ENCODE results near the gene ZNF366. TPM values are rescaled to one million over a fixed set of nuclear protein-coding genes. Genes with fewer than 3 reads are reported as not detected.

ZNF366 gene
- total RNA-seq, 1 experiment from 2014 or later = not detected

DNA sequence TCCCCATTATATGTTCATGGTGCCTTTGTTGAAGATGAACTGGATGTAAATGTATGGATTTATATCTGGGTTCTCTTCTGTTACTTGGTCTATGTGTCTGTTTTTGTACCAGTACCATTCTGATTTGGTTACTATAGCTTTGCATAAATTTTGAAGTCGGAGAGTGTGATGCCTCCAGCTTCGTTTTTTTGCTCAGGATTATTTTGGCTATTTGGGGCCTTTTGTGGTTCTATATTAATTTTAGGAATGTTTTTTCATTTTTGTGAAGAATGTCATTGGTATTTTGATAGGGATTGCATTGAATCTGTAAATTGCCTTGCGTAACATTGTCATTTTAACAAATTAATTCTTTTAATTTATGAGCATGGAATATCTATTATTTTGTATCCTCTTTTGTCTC lies 36.6 kb upstream of the ZNF366 start:
- H3K36me3 ChIP-seq (ENCODE audit: control insufficient read depth, insufficient read depth, low read length) = no peaks in the 10 kb centered on the region
- POLR2A ChIA-PET = no interaction called here
- no peaks in the 10 kb centered on the region for H3K27me3 Mint-ChIP-seq (ENCODE audit: insufficient read depth, unreplicated experiment)
- BruUV-seq (replicated peaks) = no TSS peak
- H3K9me3 ChIP-seq = no peaks in the 10 kb centered on the region; the same call in 1 of the 2 replicates
- CTCF ChIA-PET = no interaction called here
- TF ChIP-seq, protein P1, sequence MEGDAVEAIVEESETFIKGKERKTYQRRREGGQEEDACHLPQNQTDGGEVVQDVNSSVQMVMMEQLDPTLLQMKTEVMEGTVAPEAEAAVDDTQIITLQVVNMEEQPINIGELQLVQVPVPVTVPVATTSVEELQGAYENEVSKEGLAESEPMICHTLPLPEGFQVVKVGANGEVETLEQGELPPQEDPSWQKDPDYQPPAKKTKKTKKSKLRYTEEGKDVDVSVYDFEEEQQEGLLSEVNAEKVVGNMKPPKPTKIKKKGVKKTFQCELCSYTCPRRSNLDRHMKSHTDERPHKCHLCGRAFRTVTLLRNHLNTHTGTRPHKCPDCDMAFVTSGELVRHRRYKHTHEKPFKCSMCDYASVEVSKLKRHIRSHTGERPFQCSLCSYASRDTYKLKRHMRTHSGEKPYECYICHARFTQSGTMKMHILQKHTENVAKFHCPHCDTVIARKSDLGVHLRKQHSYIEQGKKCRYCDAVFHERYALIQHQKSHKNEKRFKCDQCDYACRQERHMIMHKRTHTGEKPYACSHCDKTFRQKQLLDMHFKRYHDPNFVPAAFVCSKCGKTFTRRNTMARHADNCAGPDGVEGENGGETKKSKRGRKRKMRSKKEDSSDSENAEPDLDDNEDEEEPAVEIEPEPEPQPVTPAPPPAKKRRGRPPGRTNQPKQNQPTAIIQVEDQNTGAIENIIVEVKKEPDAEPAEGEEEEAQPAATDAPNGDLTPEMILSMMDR (IDR thresholded peaks at IDR 0.05; ENCODE audit: insufficient read depth in 1 of 2, low read depth in 1 of 2, low read length in 1 of 2, severe bottlenecking in 1 of 2, unreplicated experiment in 1 of 2) = no peak
- peaks cover 26% of the 10 kb centered on the region for H3K9me3 Mint-ChIP-seq (ENCODE audit: unreplicated experiment)
- H3K4me3 Mint-ChIP-seq (ENCODE audit: unreplicated experiment) = no peak overlapping the region
- H3K27ac Mint-ChIP-seq (ENCODE audit: unreplicated experiment) = no peak overlapping the region
- H3K4me1 ChIP-seq = no peaks in the 10 kb centered on the region
- intact Hi-C loops (cut with micrococcal nuclease; ENCODE audit: unreplicated experiment) = no loop called here
- no peak overlapping the region for H3K4me3 ChIP-seq (ENCODE audit: low read depth, low read length)
- DNase-seq = no peak
- H3K4me1 Mint-ChIP-seq (ENCODE audit: low read depth, unreplicated experiment) = peaks cover 10% of the 10 kb centered on the region
- H3K36me3 Mint-ChIP-seq (ENCODE audit: insufficient read depth, unreplicated experiment) = no peaks in the 10 kb centered on the region
- no peaks in the 10 kb centered on the region for H3K27me3 ChIP-seq (replicated peaks; ENCODE audit: control insufficient read depth, insufficient read depth, low read length)

GRCh38 chr5:72543365-72543764 lies 36.2 kb upstream of the ZNF366 start:
- peaks cover 26% of the 10 kb centered on the region for H3K9me3 Mint-ChIP-seq (ENCODE audit: unreplicated experiment)
- no peaks in the 10 kb centered on the region for H3K4me1 ChIP-seq
- ChIA-PET CTCF (no interaction called here), POLR2A (no interaction called here)
- no peak overlapping the region for H3K27ac Mint-ChIP-seq (ENCODE audit: unreplicated experiment)
- no TSS peak for BruUV-seq (replicated peaks)
- DNase-seq = no peak
- no peak overlapping the region for H3K4me3 ChIP-seq (ENCODE audit: low read depth, low read length)
- H3K36me3 Mint-ChIP-seq (ENCODE audit: insufficient read depth, unreplicated experiment) = no peaks in the 10 kb centered on the region
- H3K27me3 ChIP-seq (replicated peaks; ENCODE audit: control insufficient read depth, insufficient read depth, low read length) = no peaks in the 10 kb centered on the region
- no peaks in the 10 kb centered on the region; the same call in 1 of the 2 replicates for H3K9me3 ChIP-seq
- TF ChIP-seq, protein P1 (IDR thresholded peaks at IDR 0.05; ENCODE audit: insufficient read depth in 1 of 2, low read depth in 1 of 2, low read length in 1 of 2, severe bottlenecking in 1 of 2, unreplicated experiment in 1 of 2) = no peak
- H3K36me3 ChIP-seq (ENCODE audit: control insufficient read depth, insufficient read depth, low read length) = no peaks in the 10 kb centered on the region
- peaks cover 15% of the 10 kb centered on the region for H3K4me1 Mint-ChIP-seq (ENCODE audit: low read depth, unreplicated experiment)
- no peak overlapping the region for H3K4me3 Mint-ChIP-seq (ENCODE audit: unreplicated experiment)
- intact Hi-C loops (cut with micrococcal nuclease; ENCODE audit: unreplicated experiment) = no loop called here
- no peaks in the 10 kb centered on the region for H3K27me3 Mint-ChIP-seq (ENCODE audit: insufficient read depth, unreplicated experiment)

- H3K36me3 Mint-ChIP-seq (ENCODE audit: insufficient read depth, unreplicated experiment) = no peaks in the 10 kb centered on the region
- DNase-seq = no peak
- intact Hi-C loops (cut with micrococcal nuclease; ENCODE audit: unreplicated experiment) = no loop called here
- ChIA-PET CTCF (no interaction called here), POLR2A (no interaction called here)
- no peak overlapping the region for H3K4me3 Mint-ChIP-seq (ENCODE audit: unreplicated experiment)
- no TSS peak for BruUV-seq (replicated peaks)
- H3K9me3 ChIP-seq = no peaks in the 10 kb centered on the region; the same call in 1 of the 2 replicates
- H3K36me3 ChIP-seq (ENCODE audit: control insufficient read depth, insufficient read depth, low read length) = no peaks in the 10 kb centered on the region
- H3K9me3 Mint-ChIP-seq (ENCODE audit: unreplicated experiment) = peaks cover 26% of the 10 kb centered on the region
- no peak overlapping the region for H3K4me3 ChIP-seq (ENCODE audit: low read depth, low read length)
- no peaks in the 10 kb centered on the region for H3K4me1 ChIP-seq
- no peaks in the 10 kb centered on the region for H3K27me3 ChIP-seq (replicated peaks; ENCODE audit: control insufficient read depth, insufficient read depth, low read length)
- no peaks in the 10 kb centered on the region for H3K27me3 Mint-ChIP-seq (ENCODE audit: insufficient read depth, unreplicated experiment)
- TF ChIP-seq, protein P1 (IDR thresholded peaks at IDR 0.05; ENCODE audit: insufficient read depth in 1 of 2, low read depth in 1 of 2, low read length in 1 of 2, severe bottlenecking in 1 of 2, unreplicated experiment in 1 of 2) = no peak
- peaks cover 21% of the 10 kb centered on the region for H3K4me1 Mint-ChIP-seq (ENCODE audit: low read depth, unreplicated experiment)
- no peak overlapping the region for H3K27ac Mint-ChIP-seq (ENCODE audit: unreplicated experiment)
Observed at GRCh38 chr5:72542695-72543094, 35.5 kb upstream of the ZNF366 start.

Measured in Caco-2 (cell line).